Right ventricle myocardium superior (tissue), 1 donor: ENCODE measurements around the gene HOXB6. TPM values are rescaled to one million over a fixed set of nuclear protein-coding genes. Genes with fewer than 3 reads are reported as not detected.
A peak's percentile ranks its signal among the peaks of the same experiment; 100 is the strongest.

Experiments used
- ATAC-seq: fragments of 200-7000 bp; cut with Tn5 transposase; one replicate; pipeline ENCODE4 v1.9.1; 2020; ENCODE audit warnings: mild to moderate bottlenecking; ENCODE audit not compliant: poor library complexity
- DNase-seq: peaks from one replicate; pipeline ENCODE4 v3.0.0-alpha.2; 2020
- intact Hi-C: fragments of 100-400 bp; cut with DNase I; formaldehyde crosslinking; loops from one replicate; pipeline ENCODE4 v1.11.2; 2022
- total RNA-seq: library from RNA; stranded (reverse); fragmentation: NEBNext Ultra II Directional; extraction: Animal tissue kit (Norgen Biotek cat#: 25700); gene quantifications from one replicate; pipeline ENCODE4 v1.2.1, GENCODE V29; 2021
- donor health status: DM: no; HTN: yes; CAD: no; lungs with severe emphysema.

HOXB6 gene
- total RNA-seq, 1 donor from 2014 or later: 0.78 TPM

DNA sequence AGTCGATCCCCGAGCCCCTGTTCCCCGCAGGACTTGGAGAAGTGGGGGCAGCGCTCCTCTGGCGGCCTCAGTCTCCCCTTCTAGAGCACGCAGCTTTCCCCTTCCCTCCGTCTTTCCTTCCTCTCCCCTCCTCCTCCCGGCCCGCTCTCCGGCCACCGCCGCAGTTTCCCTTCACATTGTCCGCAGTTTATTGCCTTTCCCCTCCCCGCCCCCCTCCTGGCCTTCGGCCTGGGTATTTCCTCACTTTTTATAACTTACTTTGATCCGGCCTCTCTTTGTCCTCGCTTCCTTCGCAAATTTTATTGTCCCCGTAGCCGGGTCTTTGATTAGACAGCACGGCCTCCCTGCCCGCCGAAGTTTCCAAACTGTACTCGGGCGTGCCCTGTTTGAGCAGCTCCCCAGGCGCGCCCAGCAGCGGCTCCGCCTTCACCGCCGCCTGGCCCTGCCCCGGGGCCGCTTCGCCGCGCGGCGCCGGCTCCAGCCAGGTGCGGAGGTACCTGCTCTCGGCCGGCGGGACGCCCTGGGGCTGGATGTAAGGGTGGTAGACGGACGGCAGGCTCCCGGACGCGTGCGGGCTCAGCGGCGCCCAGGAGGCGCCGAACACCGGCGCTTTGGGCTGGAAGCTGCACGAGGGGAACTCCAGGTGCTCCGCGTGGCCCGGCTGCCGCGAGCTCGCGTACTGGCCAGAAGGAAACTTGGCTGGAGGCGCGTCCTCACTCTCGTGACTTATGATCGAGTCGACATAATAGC, 20.9 kb upstream of the HOXB6 start:
- peak; percentile 69 for ATAC-seq
- intact Hi-C loops: no loop called here
- DNase-seq: no peak

DNA sequence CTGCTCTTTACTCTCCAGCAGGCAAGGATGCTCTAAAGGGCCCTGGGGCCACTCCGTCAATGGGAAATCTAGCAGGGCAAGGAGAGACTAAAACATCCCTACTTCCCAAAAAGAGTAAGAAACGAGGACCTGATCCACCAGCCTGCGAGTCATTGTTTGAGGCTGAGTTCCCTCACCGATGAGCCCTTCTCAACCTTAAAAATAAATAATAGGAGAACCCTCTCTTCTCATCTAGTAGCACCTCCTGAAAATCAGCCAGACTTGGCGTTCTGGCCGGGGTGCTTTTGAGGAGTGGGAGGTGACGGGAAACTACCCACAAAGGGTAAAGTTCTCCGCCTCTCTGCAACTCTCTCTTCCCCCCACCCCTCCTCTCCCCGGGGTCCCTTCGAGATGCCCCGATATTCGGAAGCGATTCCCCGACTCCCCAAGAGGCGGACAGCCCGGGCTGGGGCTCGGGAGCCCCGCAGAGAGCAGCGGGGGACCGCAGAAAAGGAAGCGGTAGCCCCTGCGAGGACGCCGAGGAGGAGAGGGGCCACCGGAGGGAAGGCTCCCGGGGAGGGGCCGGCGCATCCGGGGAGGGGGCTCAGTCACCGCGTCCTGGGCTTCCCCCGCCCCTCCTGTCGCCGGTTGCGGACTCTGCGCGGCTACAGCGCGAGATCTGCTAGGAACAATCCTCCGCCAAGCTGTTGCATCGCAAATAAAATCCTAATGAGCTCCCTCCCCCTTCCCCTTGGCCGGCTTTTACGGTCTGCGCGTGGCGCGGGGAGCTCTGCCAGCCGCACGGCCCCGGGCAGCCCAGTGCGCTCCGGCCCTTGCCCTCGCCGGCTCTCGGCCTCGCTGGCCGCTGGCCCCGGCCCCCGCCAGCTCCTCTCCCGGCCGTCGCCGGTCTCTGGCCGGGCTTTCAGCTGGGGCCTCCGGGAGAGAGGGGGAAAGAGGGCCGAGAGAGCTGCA, 20.0 kb upstream of the HOXB6 start:
- intact Hi-C loops: no loop called here
- ATAC-seq (peak; percentile 30), DNase-seq (peak; percentile 6)

DNA sequence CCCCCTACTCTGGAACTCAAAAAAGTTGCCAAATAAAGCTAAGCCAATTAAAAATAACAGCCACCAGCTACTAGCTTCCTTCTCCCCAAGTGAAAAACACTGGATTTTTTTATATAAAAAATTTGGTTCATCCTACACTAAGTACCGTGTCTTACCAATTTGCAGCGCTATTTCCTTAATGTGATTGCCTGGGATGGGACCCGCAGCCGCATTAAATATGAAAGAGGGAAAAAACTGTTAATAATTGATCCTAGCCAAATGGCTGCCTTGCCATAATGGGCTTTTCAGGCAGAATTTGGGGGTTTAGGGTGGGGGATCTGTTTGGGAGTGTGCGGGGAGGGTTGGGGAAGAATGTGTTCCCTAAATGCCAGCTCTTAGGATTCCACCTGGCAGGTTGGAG, 19.3 kb upstream of the HOXB6 start:
- no peak for DNase-seq
- ATAC-seq: no peak
- intact Hi-C loops: no loop called here

DNA sequence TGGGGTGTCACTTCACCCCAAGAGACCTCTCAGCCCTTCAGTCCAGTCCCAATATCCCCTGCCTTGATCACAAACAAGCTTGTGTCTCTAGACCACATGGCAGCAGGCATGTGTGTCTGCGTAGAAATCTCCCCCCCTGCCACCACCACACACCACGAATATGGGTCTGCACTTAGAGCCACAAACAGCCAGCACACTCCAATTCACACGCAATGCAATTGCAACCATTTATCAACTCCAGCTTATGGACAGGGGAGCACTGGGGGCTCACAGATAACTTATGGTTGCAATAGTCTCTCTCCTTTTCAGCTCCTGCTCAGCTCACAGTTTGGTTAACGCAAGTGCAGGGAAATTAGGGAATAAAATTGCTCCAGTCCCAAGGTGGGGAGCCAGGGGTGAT, 18.8 kb upstream of the HOXB6 start:
- intact Hi-C loops: no loop called here
- ATAC-seq (no peak), DNase-seq (no peak)

DNA sequence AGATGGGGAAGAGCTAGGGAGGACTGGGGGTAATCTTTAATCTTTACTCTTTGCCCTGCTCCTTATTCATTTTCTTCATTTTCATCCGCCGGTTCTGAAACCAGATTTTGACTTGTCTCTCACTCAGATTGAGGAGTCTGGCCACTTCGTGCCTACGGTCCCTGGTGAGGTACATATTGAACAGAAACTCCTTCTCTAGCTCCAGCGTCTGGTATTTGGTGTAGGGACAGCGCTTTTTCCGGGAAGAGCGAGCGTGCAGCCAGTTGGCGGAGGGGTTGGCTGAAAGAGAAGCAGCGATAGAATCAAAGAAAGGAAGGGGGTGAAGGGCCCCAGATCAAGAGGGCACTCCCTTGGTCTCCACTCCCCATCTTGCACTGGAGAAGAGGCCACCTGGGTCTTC, 18.1 kb upstream of the HOXB6 start:
- DNase-seq (no peak), ATAC-seq (no peak)
- intact Hi-C loops: no loop called here

DNA sequence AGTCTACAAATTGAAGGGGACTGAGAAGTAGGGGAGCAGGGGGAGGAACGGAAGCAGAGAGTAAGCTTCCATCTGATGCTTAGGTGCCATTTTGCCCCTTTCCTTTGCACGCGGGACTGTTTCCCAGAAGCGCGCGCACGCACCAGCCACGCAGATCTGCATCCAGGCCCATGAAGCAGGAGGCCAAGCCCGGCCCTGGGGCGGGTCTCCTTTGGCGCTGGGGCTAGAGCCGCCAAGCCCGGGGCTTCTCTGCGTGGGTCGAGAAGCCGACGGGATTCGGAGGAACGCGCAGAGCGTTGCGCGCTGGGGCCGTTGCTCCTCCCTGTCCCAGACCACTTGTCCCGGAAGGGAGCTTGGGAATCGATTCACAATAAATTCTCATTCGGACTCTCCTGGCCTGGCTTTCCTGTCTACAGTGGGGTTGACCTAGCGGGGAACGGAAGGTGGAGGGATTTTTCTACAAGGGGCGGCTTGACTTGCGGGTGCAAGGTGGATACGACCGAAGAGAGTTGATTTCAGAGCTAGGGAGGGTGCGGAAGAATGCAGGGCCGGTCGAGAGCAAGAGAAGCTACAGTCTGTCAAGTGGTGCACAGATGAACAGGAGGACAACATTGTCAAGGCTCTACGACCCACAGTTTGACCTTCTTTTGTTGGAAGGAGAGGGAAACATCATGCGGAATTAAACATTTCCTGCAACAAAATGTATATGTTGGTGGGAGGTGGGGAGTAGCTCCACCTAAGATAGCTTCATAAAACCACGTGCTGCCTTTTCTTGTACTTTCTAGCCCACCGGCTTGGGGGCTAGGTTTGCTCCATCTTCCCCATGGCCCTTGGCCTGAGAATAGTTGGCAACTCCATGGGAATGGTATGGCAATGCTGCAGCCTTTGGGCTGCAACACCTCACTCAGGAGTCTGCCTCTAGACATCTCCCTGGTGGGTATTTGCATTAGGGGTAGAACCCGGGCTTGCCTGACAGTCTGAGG, 16.9 kb upstream of the HOXB6 start:
- DNase-seq (no peak), ATAC-seq (no peak)
- intact Hi-C loops: no loop called here

DNA sequence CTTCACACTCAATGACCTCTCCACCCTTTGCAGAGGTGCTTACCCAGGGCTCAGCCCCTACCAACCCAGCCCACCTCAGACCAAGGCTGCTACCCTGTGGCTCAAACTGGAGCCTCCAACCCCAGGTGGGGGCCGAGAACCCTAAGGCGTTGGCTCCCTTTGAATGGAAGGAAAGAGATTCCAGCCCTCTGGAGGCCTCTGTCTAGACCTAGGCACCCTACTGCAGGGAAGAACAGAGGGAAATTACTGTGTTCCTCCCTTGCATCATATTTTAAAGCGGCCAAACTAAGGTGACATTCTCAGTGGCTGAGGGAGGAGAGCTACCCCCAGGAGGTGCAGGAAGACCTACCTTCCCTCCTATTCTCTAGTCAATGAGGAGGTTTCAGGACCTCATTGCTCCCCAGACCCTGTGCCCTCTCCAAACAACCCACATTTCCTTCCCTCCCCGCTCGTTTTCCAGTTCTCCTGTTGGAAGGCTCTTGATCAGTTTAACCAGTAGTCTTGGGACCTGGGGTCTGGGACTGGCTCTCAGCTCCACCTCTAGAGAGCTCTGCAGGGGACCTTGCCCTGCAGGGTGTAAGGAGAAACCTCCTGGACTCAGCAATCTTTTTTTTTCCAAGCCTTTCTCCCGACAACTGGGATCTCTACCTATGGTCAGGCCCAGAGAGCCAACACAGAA, 15.8 kb upstream of the HOXB6 start:
- ATAC-seq (no peak), DNase-seq (no peak)
- intact Hi-C loops: no loop called here

DNA sequence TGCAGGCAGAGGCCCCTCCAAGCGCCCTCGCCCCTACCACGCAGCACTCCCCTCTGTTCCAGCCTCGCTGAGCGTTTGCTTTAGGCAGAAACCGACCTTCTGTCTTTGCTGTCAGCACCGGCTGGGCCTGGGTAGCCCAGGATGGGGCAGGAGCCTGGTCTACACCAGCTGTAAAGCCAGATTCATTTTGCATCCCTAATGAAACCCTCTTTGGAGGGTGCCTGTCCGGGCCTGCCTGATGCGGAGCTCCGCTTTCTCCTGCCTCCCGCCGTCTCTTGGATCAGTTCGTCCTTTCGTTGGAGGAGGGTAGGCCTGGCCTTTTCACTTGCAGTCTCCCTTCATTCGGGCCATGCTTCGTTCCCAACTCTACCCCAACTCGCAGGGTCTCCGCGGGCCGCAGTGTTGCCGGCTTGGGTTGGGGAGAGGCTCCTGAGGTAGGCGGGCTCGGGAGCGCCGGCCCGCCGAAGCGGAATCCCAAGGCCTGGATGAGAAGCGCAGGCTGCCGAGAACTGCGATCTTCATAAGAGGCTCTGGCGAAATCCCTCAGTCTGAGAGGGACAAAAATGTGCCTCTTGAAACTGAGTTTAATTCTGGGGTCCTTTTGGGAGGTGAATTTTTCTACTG, 15.2 kb upstream of the HOXB6 start:
- DNase-seq (no peak), ATAC-seq (no peak)
- intact Hi-C loops: loop anchor here (5.0 kb wide), 1 partner anchor 283 kb away; no protein-coding TSS in a partner anchor

DNA sequence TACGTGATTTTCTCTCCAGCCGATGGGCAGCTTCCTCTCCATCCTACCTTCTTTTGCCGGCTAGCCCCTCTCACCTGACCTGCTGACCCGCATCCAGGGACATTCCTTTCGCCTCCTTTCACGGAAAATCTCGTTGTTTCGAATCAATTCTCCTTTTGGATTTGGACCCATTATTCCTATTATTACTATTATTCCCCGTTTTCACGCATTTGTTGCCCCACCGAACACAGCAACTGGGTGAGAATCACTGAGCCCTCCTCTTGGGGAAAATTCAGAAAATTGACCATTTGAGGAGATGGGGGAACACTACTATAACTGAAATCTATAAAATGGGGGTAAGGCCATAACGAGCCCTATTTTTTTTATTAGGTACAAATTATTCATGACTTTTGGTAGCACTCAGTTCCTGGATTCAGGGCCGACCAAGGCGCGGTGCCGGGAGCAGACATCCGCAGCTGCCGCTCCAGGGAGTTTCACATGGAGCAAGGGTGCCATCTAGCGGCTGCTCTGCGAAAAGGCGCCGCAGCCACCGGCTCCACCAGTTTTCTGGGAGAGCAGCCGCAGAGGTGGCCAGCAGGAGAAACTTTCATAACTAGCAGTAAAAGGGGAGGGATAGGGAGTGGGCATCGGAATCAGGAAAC, 13.6 kb upstream of the HOXB6 start:
- intact Hi-C loops: loop anchor here (5.0 kb wide), 1 partner anchor 281 kb away; no protein-coding TSS in a partner anchor
- ATAC-seq (peak; percentile 95), DNase-seq (peak; percentile 91)

DNA sequence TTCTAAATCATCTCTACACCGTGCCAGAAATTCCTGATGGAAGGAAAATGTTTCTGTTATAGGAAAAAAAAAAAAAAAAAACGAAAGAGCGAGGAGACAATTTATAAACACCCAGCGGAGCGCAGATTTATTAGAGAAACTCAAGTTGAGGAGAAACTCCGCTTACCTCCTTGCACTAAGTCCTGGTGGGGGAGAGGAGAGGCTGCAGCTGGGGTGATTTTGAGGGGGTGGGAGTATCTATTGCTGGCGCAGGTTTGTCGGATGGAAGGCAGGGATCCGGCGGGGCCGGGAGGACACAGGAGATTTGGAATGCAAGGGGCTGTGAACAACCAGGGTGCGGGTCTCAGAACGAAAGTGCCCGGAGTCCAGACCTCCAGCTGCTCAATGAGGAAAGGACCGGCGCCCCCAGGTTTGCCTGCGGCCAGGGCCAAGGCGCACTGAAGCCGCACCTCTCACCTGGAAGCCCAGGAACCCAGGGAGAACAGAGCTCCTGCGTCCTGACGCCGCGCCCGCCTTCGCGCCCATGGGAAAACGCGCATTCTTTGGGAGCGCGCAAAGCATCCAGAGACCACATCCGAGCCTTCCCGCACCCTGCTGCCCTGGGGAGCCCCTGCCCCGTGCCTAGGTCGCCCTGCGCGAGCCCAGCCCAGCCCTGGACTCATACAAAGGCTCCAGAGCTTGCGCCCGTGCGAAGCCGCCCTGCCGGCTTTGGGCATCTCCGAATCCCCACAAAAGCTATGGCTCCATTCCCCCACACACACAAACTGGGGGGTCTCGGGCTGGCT, 12.9 kb upstream of the HOXB6 start:
- DNase-seq (no peak), ATAC-seq (no peak)
- intact Hi-C loops: loop anchor here (5.0 kb wide), 1 partner anchor 280 kb away; no protein-coding TSS in a partner anchor

DNA sequence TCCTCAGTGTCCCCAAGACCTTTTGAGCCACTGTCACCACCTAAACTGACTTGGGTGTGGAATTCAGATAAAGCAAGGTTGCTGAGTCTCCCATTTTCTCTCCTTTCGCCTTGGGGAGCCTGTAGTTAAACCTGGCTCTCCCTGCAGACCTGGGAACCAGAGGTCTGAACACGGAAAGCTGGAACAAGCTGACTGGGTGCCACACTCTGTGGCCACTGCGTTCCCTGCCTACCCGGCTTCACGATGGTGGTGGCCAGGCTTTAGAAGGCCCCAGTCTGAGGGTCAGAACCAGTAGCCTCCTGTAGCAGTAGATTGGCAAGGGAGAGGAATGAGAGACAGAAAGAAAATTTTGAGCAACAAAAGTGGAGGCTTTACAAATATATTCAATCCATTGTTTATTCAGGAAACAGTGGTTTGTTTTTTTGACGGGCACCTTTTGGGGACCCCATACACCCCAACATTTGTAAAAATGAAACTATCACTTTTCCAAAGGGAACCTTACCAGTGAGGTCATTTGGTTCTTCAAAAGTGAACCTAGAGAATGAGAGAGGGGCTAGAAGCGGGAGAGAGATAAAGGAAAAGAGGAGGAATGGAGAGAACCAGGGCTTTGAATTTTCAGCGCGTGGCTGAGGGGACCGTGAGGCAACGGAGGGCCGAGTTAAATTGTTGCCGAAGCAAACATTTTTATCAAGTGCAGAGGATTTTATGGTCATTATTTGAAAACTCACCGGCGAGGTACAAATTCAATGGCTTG, 12.1 kb upstream of the HOXB6 start:
- ATAC-seq (no peak), DNase-seq (no peak)
- intact Hi-C loops: loop anchor here (5.0 kb wide), 1 partner anchor 280 kb away; no protein-coding TSS in a partner anchor

DNA sequence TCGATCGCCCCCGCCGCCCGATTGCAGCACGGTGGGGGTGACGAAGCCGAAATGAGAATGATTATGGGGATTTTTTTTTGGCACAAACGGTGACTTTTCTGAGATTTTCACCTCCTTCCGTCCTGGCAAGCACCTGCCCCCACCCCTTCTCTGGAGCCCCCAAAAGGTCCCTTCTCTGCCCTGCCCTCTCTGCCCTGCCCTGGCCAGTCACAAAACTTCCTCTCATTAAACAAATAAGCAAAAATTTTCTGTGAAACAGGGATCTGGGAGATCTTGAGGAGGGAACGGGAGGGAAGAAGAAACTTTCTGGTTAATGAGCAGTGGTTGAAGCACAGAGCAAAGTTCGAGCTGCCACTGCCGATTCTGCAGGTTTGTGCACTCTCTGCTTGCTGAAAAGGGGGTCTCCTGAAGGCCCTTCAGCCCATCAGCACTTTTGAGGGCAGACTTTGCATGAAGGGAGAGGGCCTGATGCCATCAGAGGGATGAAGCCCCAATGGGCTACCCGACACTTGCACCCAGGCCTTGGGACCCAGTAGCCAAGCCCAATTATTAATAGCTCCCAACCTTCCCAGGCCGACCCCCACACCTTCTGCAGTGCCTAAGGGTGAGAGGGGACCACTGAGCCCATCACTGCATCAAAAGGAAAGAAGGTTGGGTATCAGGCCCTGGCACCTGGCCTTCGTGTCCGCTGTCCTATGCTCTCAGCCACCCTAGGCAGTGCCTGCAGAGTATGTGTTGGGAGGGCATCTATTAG, 11.4 kb upstream of the HOXB6 start:
- no peak for ATAC-seq
- intact Hi-C loops: loop anchor here (5.0 kb wide), 1 partner anchor 279 kb away; no protein-coding TSS in a partner anchor
- no peak for DNase-seq

DNA sequence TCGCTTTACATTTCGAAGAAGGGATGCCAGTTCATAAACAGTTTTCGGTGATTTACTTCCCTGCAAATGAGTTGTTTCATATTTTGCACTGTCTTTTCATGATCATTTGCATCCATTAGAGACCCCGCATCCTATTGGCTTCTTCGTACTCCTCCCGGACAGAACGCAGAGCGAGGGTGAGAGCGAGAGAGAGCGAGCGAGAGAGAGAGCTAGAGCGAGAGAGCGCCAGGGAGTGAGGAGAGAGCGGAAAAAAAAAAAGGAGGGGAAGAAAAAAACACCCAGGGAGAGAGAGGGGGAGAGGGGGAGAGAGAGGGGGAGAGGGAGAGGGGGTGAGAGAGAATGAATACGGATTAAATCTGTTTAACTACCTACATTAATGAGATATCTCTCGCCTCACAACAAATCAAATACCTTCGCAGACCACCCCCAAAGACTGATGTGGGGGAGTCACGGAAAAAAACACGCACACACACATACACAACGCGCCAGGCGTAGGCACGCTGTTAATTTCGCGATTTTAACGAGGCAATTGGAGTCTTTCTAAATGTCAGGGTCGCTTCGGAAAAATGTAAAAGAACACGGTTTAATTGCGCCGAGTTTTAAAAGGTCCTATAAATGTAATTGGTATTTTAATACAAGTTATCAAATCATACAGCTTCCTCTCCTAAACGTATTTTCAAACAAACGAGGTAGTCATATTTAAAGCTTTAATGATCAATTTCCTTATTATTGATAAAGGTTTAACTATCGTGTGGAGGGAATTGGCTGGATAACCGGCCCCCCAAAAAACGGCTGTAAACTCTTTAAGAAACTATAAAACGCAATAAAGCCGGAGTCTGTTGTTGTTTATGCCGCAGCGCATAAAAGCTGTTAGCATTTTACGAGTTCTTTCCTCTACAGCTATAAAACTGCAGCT, 10.5 kb upstream of the HOXB6 start, which contains the start of gene HOXB8:
HOXB8 (minus strand) TSS at position 246 of the 916 bp plus-strand sequence. CDS start 588 bp downstream, outside the sequence.
- intact Hi-C loops: loop anchor here (5.0 kb wide), 1 partner anchor 278 kb away; no protein-coding TSS in a partner anchor
- no peak for ATAC-seq
- DNase-seq: no peak
